ENCODE results near the gene MCHR1.
"Not testable (repeated sequence)": the region's sequence is repeated elsewhere in the genome, so short reads cannot be mapped to it uniquely, and the experiment has no call there.

Gene MCHR1

GRCh38 chr22:40679249-40679963 lies at the start of gene MCHR1:
Gene MCHR1, plus strand, starts transcription at chr22:40679484. Its CDS starts 169 bp downstream, at chr22:40679653.
- no peak for DNase-seq

- DNase-seq: no peak
Observed at GRCh38 chr22:40631925-40632324, 47.4 kb upstream of the MCHR1 start.

- no peak for DNase-seq
Observed at GRCh38 chr22:40633036-40633435, 46.2 kb upstream of the MCHR1 start.

- no peak for DNase-seq
Observed at GRCh38 chr22:40634119-40634903, 45.0 kb upstream of the MCHR1 start.

GRCh38 chr22:40635043-40635939 lies 44.0 kb upstream of the MCHR1 start:
- no peak for DNase-seq

- no peak for DNase-seq
Observed at GRCh38 chr22:40635940-40636379, 43.3 kb upstream of the MCHR1 start.

GRCh38 chr22:40636380-40637182 lies 42.7 kb upstream of the MCHR1 start, which contains the start of gene MRTFA:
Gene MRTFA, minus strand, starts transcription at chr22:40636719.
- DNase-seq: peak; percentile 99

- peak; percentile 51 for DNase-seq
Observed at GRCh38 chr22:40637183-40638150, 41.8 kb upstream of the MCHR1 start.

GRCh38 chr22:40638261-40638660 lies 41.0 kb upstream of the MCHR1 start:
- DNase-seq: no peak

- no peak for DNase-seq
Observed at GRCh38 chr22:40641269-40641668, 38.0 kb upstream of the MCHR1 start.

- DNase-seq: no peak
Observed at GRCh38 chr22:40642316-40642715, 37.0 kb upstream of the MCHR1 start.

GRCh38 chr22:40645579-40646197 lies 33.6 kb upstream of the MCHR1 start:
- no peak for DNase-seq

- DNase-seq: no peak
Observed at GRCh38 chr22:40648386-40648785, 30.9 kb upstream of the MCHR1 start.

GRCh38 chr22:40651057-40651456 lies 28.2 kb upstream of the MCHR1 start:
- DNase-seq: no peak

- peak; percentile 81 for DNase-seq
Observed at GRCh38 chr22:40651563-40652501, 27.5 kb upstream of the MCHR1 start.

- DNase-seq: no peak
Observed at GRCh38 chr22:40653361-40653760, 25.9 kb upstream of the MCHR1 start.

GRCh38 chr22:40654522-40655167 lies 24.6 kb upstream of the MCHR1 start:
- DNase-seq: no peak

- DNase-seq: not testable (repeated sequence)
Observed at GRCh38 chr22:40655941-40656340, 23.3 kb upstream of the MCHR1 start.

GRCh38 chr22:40656651-40657050 lies 22.6 kb upstream of the MCHR1 start:
- not testable (repeated sequence) for DNase-seq

Measured in CD4-positive, alpha-beta T cell treated with Interferon gamma for 1 hour (primary cell).